Cardiac muscle cell (in vitro differentiated cells and primary cell): ENCODE results near the gene RBBP5. TPM values are rescaled to one million over a fixed set of nuclear protein-coding genes. Genes with fewer than 3 reads are reported as not detected.

ENCODE experiments used
- DNase-seq, 2 donors: peaks; one replicate each; pipeline versions ENCODE4 v3.0.0 to v3.0.0-alpha.2; 2010 to 2017; ENCODE audit warnings: low read depth in 1 of 2, low spot score in 1 of 2
- H3K27ac ChIP-seq: fragments of 200-600 bp; sonication (generic); 2 replicates; pipeline ENCODE4 v1.5.1; 2016
- H3K27me3 ChIP-seq: fragments of 200-600 bp; sonication (generic); 2 replicates; pipeline ENCODE4 v1.6.0; 2016; ENCODE audit warnings: control low read depth
- H3K36me3 ChIP-seq: fragments of 200-600 bp; sonication (generic); 2 replicates; pipeline ENCODE4 v1.5.1; 2016; ENCODE audit warnings: control low read depth
- H3K4me1 ChIP-seq: fragments of 200-600 bp; sonication (generic); 2 replicates; pipeline ENCODE4 v1.8.1; 2017; ENCODE audit warnings: low read depth, mild to moderate bottlenecking, mixed run types
- H3K4me3 ChIP-seq: fragments of 200-600 bp; sonication (generic); 2 replicates; pipeline ENCODE4 v1.5.1; 2016; ENCODE audit warnings: mild to moderate bottlenecking
- H3K9me3 ChIP-seq: fragments of 200-600 bp; sonication (generic); 2 replicates; pipeline ENCODE4 v1.5.1; 2017; ENCODE audit warnings: low read depth, mild to moderate bottlenecking, control low read depth
- polyA plus RNA-seq: library from polyadenylated mRNA; unstranded; fragments of >200 nt; fragmentation: Nextera tagmentation; extraction: Ambion mirVana; gene quantifications from 2 replicates; pipeline ENCODE4 v1.2.1, GENCODE V29; 2016
- total RNA-seq: library from RNA; depleted of rRNA; stranded (reverse); fragments of >200 nt; gene quantifications from 2 replicates; pipeline ENCODE4 v1.2.3, GENCODE V29; 2016
- TF ChIP-seq, protein P1 (sequence below): IDR thresholded peaks from 2 replicates; pipeline ENCODE4 v1.5.1; 2012; ENCODE audit warnings: low read depth, mild to moderate bottlenecking, low read length

Gene RBBP5
- total and polyA plus RNA-seq, 2 experiments from 2014 or later, result 8.1 to 9.2 TPM

- Histone ChIP-seq H3K4me3 (no peak overlapping the region), H3K4me1 (no peaks in the 10 kb centered on the region), H3K9me3 (no peaks in the 10 kb centered on the region), H3K36me3 (no peaks in the 10 kb centered on the region), H3K27ac (no peak overlapping the region), H3K27me3 (no peaks in the 10 kb centered on the region)
- no peak for DNase-seq
- TF ChIP-seq, protein P1, sequence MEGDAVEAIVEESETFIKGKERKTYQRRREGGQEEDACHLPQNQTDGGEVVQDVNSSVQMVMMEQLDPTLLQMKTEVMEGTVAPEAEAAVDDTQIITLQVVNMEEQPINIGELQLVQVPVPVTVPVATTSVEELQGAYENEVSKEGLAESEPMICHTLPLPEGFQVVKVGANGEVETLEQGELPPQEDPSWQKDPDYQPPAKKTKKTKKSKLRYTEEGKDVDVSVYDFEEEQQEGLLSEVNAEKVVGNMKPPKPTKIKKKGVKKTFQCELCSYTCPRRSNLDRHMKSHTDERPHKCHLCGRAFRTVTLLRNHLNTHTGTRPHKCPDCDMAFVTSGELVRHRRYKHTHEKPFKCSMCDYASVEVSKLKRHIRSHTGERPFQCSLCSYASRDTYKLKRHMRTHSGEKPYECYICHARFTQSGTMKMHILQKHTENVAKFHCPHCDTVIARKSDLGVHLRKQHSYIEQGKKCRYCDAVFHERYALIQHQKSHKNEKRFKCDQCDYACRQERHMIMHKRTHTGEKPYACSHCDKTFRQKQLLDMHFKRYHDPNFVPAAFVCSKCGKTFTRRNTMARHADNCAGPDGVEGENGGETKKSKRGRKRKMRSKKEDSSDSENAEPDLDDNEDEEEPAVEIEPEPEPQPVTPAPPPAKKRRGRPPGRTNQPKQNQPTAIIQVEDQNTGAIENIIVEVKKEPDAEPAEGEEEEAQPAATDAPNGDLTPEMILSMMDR, result no peak
These were observed 56.1 kb downstream of the RBBP5 start for GRCh38 chr1:205065666-205066065.

GRCh38 chr1:205064741-205065316 lies 56.9 kb downstream of the RBBP5 start:
- TF ChIP-seq, protein P1, result no peak
- H3K9me3 ChIP-seq, result no peaks in the 10 kb centered on the region
- H3K27ac ChIP-seq, result no peak overlapping the region
- H3K27me3 ChIP-seq, result no peaks in the 10 kb centered on the region
- no peaks in the 10 kb centered on the region for H3K4me1 ChIP-seq
- H3K36me3 ChIP-seq, result no peaks in the 10 kb centered on the region
- no peak overlapping the region for H3K4me3 ChIP-seq
- no peak for DNase-seq

GRCh38 chr1:205064301-205064700 lies 57.5 kb downstream of the RBBP5 start:
- Histone ChIP-seq H3K4me1 (no peaks in the 10 kb centered on the region), H3K9me3 (no peaks in the 10 kb centered on the region), H3K27me3 (no peaks in the 10 kb centered on the region), H3K27ac (no peak overlapping the region), H3K4me3 (no peak overlapping the region), H3K36me3 (no peaks in the 10 kb centered on the region)
- DNase-seq, result no peak
- TF ChIP-seq, protein P1, result no peak

DNA sequence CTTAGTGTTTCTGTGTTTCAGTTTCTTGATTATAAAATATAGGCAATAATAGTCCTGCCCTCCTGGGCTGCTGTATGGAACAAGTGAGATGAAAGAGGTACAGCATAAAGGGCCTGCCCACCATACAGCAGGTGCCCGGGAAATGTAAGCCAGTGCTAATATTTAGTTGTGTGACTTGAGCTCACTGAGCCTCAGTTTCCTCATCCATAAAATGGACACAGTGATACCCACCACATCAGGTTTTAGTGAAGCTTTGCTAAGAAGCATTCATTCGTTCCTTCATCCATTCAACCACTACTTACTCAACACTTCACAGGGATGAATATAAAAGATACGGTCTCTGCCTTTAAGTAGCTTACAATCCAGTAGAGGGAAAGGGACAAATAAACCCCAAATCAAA lies 58.9 kb downstream of the RBBP5 start:
- H3K4me1 ChIP-seq, result no peaks in the 10 kb centered on the region
- H3K36me3 ChIP-seq, result no peaks in the 10 kb centered on the region
- H3K4me3 ChIP-seq, result no peak overlapping the region
- H3K27me3 ChIP-seq, result peaks cover 6% of the 10 kb centered on the region
- DNase-seq, result no peak
- TF ChIP-seq, protein P1, result no peak
- no peak overlapping the region for H3K27ac ChIP-seq
- no peaks in the 10 kb centered on the region for H3K9me3 ChIP-seq

DNA sequence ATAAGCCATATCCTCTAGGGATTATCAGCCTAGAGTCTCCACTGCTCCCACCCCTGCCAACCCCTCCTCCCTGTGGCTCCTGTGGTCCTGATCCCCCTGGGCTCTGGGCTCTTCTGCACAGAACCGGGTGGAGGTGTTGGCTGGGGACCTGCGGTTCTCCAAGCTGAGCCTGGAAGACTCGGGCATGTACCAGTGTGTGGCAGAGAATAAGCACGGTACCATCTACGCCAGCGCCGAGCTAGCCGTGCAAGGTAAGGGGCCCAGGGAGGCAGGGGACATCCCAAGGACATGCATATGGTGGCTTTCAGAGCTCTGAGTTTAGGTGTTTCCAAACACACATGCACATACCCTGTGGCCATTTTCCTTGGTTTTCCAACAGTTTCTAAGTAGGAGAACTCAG lies 59.5 kb downstream of the RBBP5 start:
- no peaks in the 10 kb centered on the region for H3K4me1 ChIP-seq
- no peak overlapping the region for H3K4me3 ChIP-seq
- TF ChIP-seq, protein P1, result no peak
- H3K27me3 ChIP-seq, result peaks cover 6% of the 10 kb centered on the region
- H3K27ac ChIP-seq, result no peak overlapping the region
- H3K36me3 ChIP-seq, result no peaks in the 10 kb centered on the region
- no peak for DNase-seq
- no peaks in the 10 kb centered on the region for H3K9me3 ChIP-seq
